Activated naive CD4-positive, alpha-beta T cell treated with anti-CD3 and anti-CD28 coated beads, Interleukin-2, amount 10 ng/mL, durations not matched to agents 7 days and 5 days (primary cell): ENCODE data around the gene NUDT1.

Experiments used
- CTCF ChIA-PET: fragments of 350-600 bp; sonication (Branson Sonifier 250); formaldehyde crosslinking; loops from one replicate; lab custom pipeline; 2021; ENCODE audit warnings: antibody characterized with exemption; lab: Charles Lee
- DNase-seq: peaks from one replicate; pipeline ENCODE4 v3.0.0-alpha.2; 2020
- H3K27ac Mint-ChIP-seq: one replicate; pipeline ENCODE4 v1.8.0; 2021; ENCODE audit warnings: mild to moderate bottlenecking, moderate library complexity, mixed read lengths
- H3K27me3 Mint-ChIP-seq: one replicate; pipeline ENCODE4 v1.8.0; 2021; ENCODE audit warnings: mild to moderate bottlenecking, mixed read lengths
- H3K36me3 Mint-ChIP-seq: one replicate; pipeline ENCODE4 v1.8.0; 2021; ENCODE audit warnings: mixed read lengths
- H3K4me1 Mint-ChIP-seq: one replicate; pipeline ENCODE4 v1.8.0; 2021; ENCODE audit warnings: mixed read lengths
- H3K4me3 Mint-ChIP-seq: one replicate; pipeline ENCODE4 v1.8.0; 2021; ENCODE audit warnings: mild to moderate bottlenecking, moderate library complexity, mixed read lengths
- H3K9me3 Mint-ChIP-seq: one replicate; pipeline ENCODE4 v1.8.0; 2021; ENCODE audit warnings: mixed read lengths

NUDT1 gene

DNA sequence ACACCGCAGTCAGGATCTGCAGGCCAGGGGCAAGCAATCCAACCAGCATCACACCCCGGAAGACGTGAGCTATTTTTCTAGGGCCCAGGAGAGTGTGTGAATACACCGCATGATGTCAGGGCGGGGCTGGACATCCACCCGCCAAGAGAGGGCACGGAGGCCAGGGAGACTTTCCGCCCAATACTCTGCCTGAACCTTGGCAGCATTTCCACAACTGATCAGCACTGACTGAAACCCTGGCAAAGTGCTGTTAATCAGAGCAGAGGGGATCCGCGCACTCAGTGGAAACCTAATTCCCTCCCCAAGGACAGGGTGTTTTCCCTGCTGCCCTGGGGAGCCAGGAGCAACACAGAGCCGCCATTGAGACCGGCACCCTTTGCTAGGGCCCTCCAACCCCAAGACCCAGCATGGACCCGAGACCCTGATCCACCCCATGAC, 17.5 kb upstream of the NUDT1 start:
- Mint-ChIP-seq H3K4me1 (no peaks in the 10 kb centered on the region), H3K27ac (no peak overlapping the region), H3K36me3 (peaks cover 30% of the 10 kb centered on the region), H3K4me3 (no peak overlapping the region), H3K27me3 (no peaks in the 10 kb centered on the region), H3K9me3 (no peaks in the 10 kb centered on the region)
- CTCF ChIA-PET: no interaction called here
- no peak for DNase-seq

GRCh38 chr7:2224934-2225333, 17.1 kb upstream of the NUDT1 start:
- Mint-ChIP-seq H3K4me1 (peaks cover 1% of the 10 kb centered on the region), H3K36me3 (peaks cover 33% of the 10 kb centered on the region), H3K4me3 (no peak overlapping the region), H3K27ac (no peak overlapping the region), H3K27me3 (no peaks in the 10 kb centered on the region), H3K9me3 (no peaks in the 10 kb centered on the region)
- no peak for DNase-seq
- CTCF ChIA-PET: no interaction called here

- H3K4me3 Mint-ChIP-seq: no peak overlapping the region
- H3K4me1 Mint-ChIP-seq: peaks cover 5% of the 10 kb centered on the region
- no peak for DNase-seq
- H3K27me3 Mint-ChIP-seq: no peaks in the 10 kb centered on the region
- peaks cover 34% of the 10 kb centered on the region for H3K36me3 Mint-ChIP-seq
- CTCF ChIA-PET: no interaction called here
- H3K27ac Mint-ChIP-seq: no peak overlapping the region
- no peaks in the 10 kb centered on the region for H3K9me3 Mint-ChIP-seq
Observed at GRCh38 chr7:2225336-2225735, 16.7 kb upstream of the NUDT1 start.

GRCh38 chr7:2225830-2226229, 16.2 kb upstream of the NUDT1 start:
- DNase-seq: no peak
- CTCF ChIA-PET: no interaction called here
- H3K4me1 Mint-ChIP-seq: peaks cover 10% of the 10 kb centered on the region
- H3K4me3 Mint-ChIP-seq: no peak overlapping the region
- H3K9me3 Mint-ChIP-seq: no peaks in the 10 kb centered on the region
- no peaks in the 10 kb centered on the region for H3K27me3 Mint-ChIP-seq
- H3K27ac Mint-ChIP-seq: no peak overlapping the region
- peaks cover 34% of the 10 kb centered on the region for H3K36me3 Mint-ChIP-seq

DNA sequence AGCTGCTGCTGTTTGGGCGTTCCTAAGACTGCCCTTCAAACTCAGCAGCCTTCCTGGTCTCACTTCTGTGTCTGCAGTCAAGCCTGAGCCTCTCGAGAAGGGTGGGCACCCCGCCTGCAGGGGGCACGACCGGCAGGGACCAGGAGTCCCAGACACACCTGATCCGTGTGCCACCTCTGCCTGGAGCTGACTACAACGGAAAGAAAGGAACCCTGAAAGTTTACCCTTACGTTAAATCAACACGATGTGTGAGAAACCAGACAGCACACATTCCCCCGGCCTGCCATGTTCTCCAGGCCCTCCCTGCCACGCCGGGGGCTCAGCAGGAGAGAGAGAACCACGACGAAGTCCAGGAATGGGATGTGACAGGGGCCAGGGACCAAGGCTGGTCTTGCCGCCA, 14.3 kb upstream of the NUDT1 start:
- CTCF ChIA-PET: no interaction called here

DNA sequence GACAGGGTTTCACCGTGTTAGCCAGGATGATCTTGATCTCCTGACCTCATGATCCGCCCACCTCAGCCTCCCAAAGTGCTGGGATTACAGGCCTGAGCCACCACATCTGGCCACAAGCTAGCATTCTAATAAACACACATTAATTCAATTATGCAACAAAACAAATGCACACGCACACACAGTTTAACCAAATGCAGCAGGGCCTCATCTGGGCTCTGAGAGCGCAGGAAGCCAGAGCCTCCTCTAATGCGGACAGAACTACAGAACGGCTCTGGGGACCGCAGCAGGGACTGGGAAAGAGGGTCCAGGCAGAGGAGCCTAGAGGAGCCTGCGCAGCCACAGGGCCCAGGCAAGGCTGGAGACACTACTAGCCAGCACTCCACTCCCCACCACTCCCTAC, 13.1 kb upstream of the NUDT1 start:
- Mint-ChIP-seq H3K4me3 (no peak overlapping the region), H3K27ac (no peak overlapping the region), H3K4me1 (peaks cover 26% of the 10 kb centered on the region), H3K27me3 (no peaks in the 10 kb centered on the region), H3K36me3 (peaks cover 26% of the 10 kb centered on the region), H3K9me3 (no peaks in the 10 kb centered on the region)
- CTCF ChIA-PET: no interaction called here
- DNase-seq: no peak

More for the DNA sequence above, 14.3 kb upstream of the NUDT1 start:
- peaks cover 26% of the 10 kb centered on the region for H3K36me3 Mint-ChIP-seq
- H3K27me3 Mint-ChIP-seq: no peaks in the 10 kb centered on the region
- H3K27ac Mint-ChIP-seq: no peak overlapping the region
- no peaks in the 10 kb centered on the region for H3K9me3 Mint-ChIP-seq
- H3K4me1 Mint-ChIP-seq: peaks cover 19% of the 10 kb centered on the region
- H3K4me3 Mint-ChIP-seq: no peak overlapping the region
- no peak for DNase-seq

DNA sequence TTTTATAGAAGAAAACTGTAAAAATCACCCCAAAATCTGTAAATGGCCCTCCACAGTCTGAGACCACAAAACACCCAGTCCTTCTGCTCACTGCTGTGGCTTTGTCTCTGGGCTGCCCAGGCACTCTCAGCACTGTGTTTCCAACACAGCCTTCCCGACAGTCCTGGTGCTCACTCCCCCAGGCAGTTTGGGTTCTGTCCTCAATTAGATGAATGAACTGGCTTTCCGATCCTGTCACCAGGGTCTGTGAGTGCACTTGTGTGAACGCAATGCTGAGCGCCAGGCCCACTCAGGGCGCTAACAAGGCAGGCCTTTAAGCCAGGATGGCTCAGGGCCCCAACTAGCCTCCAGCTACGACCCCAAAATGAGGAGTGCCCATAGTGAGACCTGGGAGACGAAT, 12.6 kb upstream of the NUDT1 start:
- Mint-ChIP-seq H3K27ac (no peak overlapping the region), H3K9me3 (no peaks in the 10 kb centered on the region), H3K27me3 (no peaks in the 10 kb centered on the region), H3K4me1 (peaks cover 27% of the 10 kb centered on the region), H3K36me3 (peaks cover 26% of the 10 kb centered on the region), H3K4me3 (no peak overlapping the region)
- DNase-seq: no peak
- CTCF ChIA-PET: no interaction called here

DNA sequence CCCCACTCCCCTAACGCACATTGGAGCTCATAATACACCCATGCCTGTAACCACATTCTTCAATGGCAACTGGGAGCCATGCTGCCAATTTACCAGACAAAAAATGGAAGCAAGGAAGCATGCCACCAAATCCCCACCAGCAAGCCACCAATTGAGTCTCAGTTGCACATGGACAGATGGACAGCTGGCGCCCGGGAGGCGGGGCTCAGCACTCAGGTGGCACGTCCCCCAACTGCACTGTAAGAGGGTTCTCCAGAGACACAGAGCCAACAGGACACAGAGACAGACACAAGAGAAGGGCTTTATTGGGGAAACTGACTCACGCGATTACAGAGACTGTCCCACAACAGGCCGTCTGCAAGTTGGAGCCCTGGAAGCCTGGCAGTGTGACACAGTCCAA, 11.8 kb upstream of the NUDT1 start:
- H3K36me3 Mint-ChIP-seq: peaks cover 33% of the 10 kb centered on the region
- no peaks in the 10 kb centered on the region for H3K9me3 Mint-ChIP-seq
- no peak overlapping the region for H3K4me3 Mint-ChIP-seq
- CTCF ChIA-PET: no interaction called here
- H3K27me3 Mint-ChIP-seq: no peaks in the 10 kb centered on the region
- H3K27ac Mint-ChIP-seq: no peak overlapping the region
- DNase-seq: no peak
- H3K4me1 Mint-ChIP-seq: peaks cover 31% of the 10 kb centered on the region

GRCh38 chr7:2230882-2231281, 11.1 kb upstream of the NUDT1 start:
- Mint-ChIP-seq H3K27me3 (no peaks in the 10 kb centered on the region), H3K27ac (no peak overlapping the region), H3K4me1 (peaks cover 31% of the 10 kb centered on the region), H3K9me3 (no peaks in the 10 kb centered on the region), H3K4me3 (no peak overlapping the region), H3K36me3 (peaks cover 30% of the 10 kb centered on the region)
- CTCF ChIA-PET: no interaction called here
- no peak for DNase-seq

DNA sequence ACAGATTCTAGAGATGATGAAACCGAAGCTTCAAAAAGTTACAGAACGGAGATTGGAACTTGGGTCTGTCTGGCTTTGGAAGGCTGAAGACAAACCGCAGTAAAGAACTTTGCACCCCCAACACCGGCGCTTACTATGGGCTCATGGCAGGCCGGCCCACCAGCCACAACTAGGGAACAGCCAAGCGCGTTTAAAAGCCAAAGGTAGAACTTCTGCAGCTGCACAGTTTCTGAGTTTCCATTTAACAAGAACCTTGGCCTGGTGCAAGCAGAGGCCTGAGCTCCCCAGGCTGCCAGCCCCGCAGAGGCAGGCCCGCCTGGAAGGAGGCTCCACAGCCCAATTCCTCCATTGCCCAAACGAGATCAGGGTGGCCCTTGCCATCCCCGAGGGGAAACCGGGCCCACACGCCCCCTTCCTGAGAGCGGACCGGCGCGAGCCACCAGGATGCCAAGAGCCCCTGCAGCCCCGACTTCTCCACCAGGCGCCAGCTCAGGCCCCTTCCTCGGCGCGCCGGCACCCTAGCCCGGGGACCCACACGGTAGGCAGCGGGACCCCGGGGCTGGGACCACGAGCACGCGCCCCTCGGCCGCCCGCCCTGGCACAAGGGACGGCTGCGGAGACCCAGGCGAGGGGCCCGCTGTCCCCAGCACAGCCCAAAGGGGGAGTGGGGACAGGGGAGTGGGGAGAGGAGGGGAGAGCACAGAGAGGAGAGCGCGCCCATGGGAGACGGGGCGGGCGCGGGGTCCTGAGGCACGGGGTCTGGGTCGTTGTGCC, 9.8 kb upstream of the NUDT1 start:
- Mint-ChIP-seq H3K4me3 (peak overlapping the region; percentile 87), H3K9me3 (no peaks in the 10 kb centered on the region), H3K4me1 (peaks cover 31% of the 10 kb centered on the region), H3K27ac (peak overlapping the region; percentile 83), H3K36me3 (peaks cover 28% of the 10 kb centered on the region), H3K27me3 (no peaks in the 10 kb centered on the region)
- CTCF ChIA-PET: interaction anchor here (0.7 kb wide), 1 partner anchor 10 kb away, joined by 5 read pairs; the partner anchor contains the start of genes MRM2 and NUDT1
- DNase-seq: peak; percentile 50

- CTCF ChIA-PET: interaction anchor here (0.7 to 1.0 kb wide), 2 partner anchors 9 to 115 kb away, joined by 3 to 5 read pairs; partner anchors contain the start of genes MRM2 and NUDT1
- H3K4me1 Mint-ChIP-seq: peaks cover 31% of the 10 kb centered on the region
- peaks cover 29% of the 10 kb centered on the region for H3K36me3 Mint-ChIP-seq
- peak; percentile 94 for DNase-seq
- peak within 1 kb of the TSS; percentile 83 for H3K27ac Mint-ChIP-seq
- peak within 1 kb of the TSS; percentile 87 for H3K4me3 Mint-ChIP-seq
- H3K27me3 Mint-ChIP-seq: no peaks in the 10 kb centered on the region
- H3K9me3 Mint-ChIP-seq: no peaks in the 10 kb centered on the region
Observed at GRCh38 chr7:2232766-2233520, 9.1 kb upstream of the NUDT1 start, which contains the start of gene MAD1L1. TSS of gene MAD1L1 (minus strand) at chr7:2232945. CDS start at chr7:2230133, 2,812 bp downstream.

DNA sequence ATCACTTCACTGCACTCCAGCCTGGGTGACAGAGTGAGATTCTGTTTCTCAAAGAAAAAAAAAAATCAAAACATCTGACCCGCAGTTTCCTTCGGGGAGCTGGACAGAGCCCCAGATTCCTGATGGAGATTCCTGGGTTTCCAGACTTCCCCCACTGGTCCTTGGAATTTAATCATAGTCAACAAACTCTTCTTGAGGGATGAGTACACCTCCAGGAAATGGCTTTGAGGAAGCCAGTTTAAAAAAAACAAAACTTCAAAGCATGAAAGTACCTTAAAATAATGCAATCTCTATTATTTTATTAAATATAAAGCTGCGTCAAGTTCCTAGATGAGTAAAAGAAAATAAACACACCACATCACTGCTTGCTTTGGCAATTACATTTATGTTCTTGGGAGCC, 8.1 kb upstream of the NUDT1 start:
- H3K4me3 Mint-ChIP-seq: peak overlapping the region; percentile 67
- no peaks in the 10 kb centered on the region for H3K27me3 Mint-ChIP-seq
- H3K4me1 Mint-ChIP-seq: peaks cover 31% of the 10 kb centered on the region
- no peaks in the 10 kb centered on the region for H3K9me3 Mint-ChIP-seq
- H3K27ac Mint-ChIP-seq: no peak overlapping the region
- DNase-seq: no peak
- peaks cover 33% of the 10 kb centered on the region for H3K36me3 Mint-ChIP-seq
- CTCF ChIA-PET: interaction anchor here (1.0 kb wide), 1 partner anchor 114 kb away, joined by 3 read pairs; no protein-coding TSS in a partner anchor

DNA sequence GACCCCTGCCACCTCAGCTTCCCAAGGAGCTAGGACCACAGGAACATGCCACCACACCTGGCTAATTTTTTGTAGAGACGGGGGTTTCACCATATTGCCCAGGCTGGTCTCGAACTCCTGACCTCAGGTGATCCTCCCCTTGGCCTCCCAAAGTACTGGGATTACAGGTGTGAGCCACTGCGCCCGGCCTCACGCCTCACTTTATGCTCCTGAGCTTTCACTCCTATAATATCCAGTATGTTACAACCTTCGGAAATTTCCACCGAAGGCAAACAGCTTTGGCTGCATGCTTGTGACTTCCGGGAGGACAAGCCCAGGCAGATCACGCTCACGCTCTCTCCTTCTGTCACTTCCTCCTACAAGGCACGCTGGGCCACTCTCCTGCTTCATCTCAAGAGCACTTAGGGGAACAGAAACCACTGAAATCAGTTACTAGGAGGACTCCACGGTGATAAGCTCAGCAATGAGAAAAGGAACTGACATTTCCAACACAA, 4.9 kb upstream of the NUDT1 start:
- Mint-ChIP-seq H3K9me3 (no peaks in the 10 kb centered on the region), H3K27ac (no peak overlapping the region), H3K27me3 (no peaks in the 10 kb centered on the region), H3K4me3 (no peak overlapping the region), H3K36me3 (peaks cover 34% of the 10 kb centered on the region), H3K4me1 (peaks cover 28% of the 10 kb centered on the region)
- CTCF ChIA-PET: interaction anchor here (2.0 kb wide), 1 partner anchor 11 kb away, joined by 5 read pairs; no protein-coding TSS in a partner anchor
- DNase-seq: no peak

DNA sequence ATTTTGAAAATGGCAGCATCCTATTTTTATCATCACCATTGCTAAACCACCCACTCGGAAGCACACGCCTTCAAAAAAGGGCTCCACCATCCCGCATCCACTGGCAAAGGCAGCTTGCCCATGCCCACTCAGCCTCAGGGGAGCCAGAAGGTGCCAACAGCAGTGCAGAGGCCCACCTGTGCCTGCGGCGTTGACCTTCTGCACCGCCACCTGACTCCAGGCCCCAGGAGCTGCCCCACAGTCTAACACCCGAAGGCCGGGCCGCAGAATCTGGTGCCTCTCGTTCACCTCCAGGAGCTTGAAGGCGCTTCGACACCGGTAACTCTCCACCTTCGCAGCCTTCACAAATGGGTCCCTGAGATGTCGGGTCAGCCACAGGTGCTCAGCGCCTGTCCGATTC, 2.8 kb upstream of the NUDT1 start:
- CTCF ChIA-PET: interaction anchor here (2.0 kb wide), 1 partner anchor 9 kb away, joined by 5 read pairs; no protein-coding TSS in a partner anchor
- H3K36me3 Mint-ChIP-seq: peaks cover 31% of the 10 kb centered on the region

More for the DNA sequence above, 2.8 kb upstream of the NUDT1 start:
- Mint-ChIP-seq H3K9me3 (no peaks in the 10 kb centered on the region), H3K27me3 (no peaks in the 10 kb centered on the region), H3K4me1 (peaks cover 36% of the 10 kb centered on the region), H3K4me3 (peak overlapping the region; percentile 43), H3K27ac (no peak overlapping the region)
- DNase-seq: no peak
